HCT116 (cell line): Measurements from ENCODE around the gene CASZ1. TPM values are rescaled to one million over a fixed set of nuclear protein-coding genes. Genes with fewer than 3 reads are reported as not detected.
A peak's percentile ranks its signal among the peaks of the same experiment; 100 is the strongest.

Experiments
- ATAC-seq: fragments of 200-7000 bp; cut with Tn5 transposase; 2 replicates; pipeline ENCODE4 v1.9.1; 2020; ENCODE audit warnings: mild to moderate bottlenecking, moderate library complexity
- BruUV-seq: library from RNA; stranded (reverse); fragments of 400-500 nt; replicated peaks from 2 replicates; lab custom pipeline; 2021; lab: Mats Ljungman, UMichigan
- CTCF ChIA-PET: fragments of 300-600 bp; sonication (Branson Sonifier 250); formaldehyde crosslinking; loops from one replicate; lab custom pipeline; 2021; ENCODE audit warnings: antibody characterized with exemption; lab: Charles Lee
- POLR2A ChIA-PET: fragments of 300-600, 350-600 bp; sonication (Branson Sonifier 250); formaldehyde crosslinking; loops from one replicate; lab custom pipeline; 2021; ENCODE audit warnings: antibody characterized with exemption; lab: Charles Lee
- RAD21 ChIA-PET, 2 experiments: fragments of 300-600 bp; sonication (Branson Sonifier 250); formaldehyde crosslinking; loops; one replicate each; lab custom pipeline; 2023; ENCODE audit warnings: low total read pairs in 2 of 2; ENCODE audit not compliant: uncharacterized antibody in 2 of 2, unreplicated experiment in 2 of 2, low non-redundant PET in 1 of 2; lab: Charles Lee
- DNase-seq: peaks from one replicate; pipeline ENCODE4 v3.0.0-alpha.2; 2010; ENCODE audit warnings: low read depth, low spot score
- H2AFZ ChIP-seq: fragments of 200-600 bp; shearing (Covaris generic), sonication (generic); 2 replicates; pipeline ENCODE4 v1.6.1; 2017; ENCODE audit warnings: low read depth, mixed run types, mixed read lengths, antibody characterized with exemption, low read length; ENCODE audit not compliant: poor library complexity, severe bottlenecking
- H3K27ac ChIP-seq: 2 replicates; pipeline ENCODE4 v1.5.1; 2012; ENCODE audit warnings: low read depth, low read length
- H3K27me3 ChIP-seq: fragments of 200-600 bp; sonication (generic); 2 replicates; pipeline ENCODE4 v1.6.1; 2016; ENCODE audit warnings: mixed run types, low read length, mixed read lengths; ENCODE audit not compliant: insufficient read depth
- H3K36me3 ChIP-seq, 2 experiments: fragments of 200-500 bp in 1 of 2; fragments of 200-600 bp in 1 of 2; sonication (Bioruptor generic) in 1 of 2; sonication (generic) in 1 of 2; 2 replicates each; pipeline versions ENCODE4 v1.5.1 to v1.6.1; 2014 to 2016; ENCODE audit warnings: low read length in 2 of 2, inconsistent platforms in 1 of 2, mixed read lengths in 1 of 2, mixed run types in 1 of 2; ENCODE audit not compliant: insufficient read depth in 2 of 2, control insufficient read depth in 1 of 2
- H3K4me1 ChIP-seq, 2 experiments: fragments of 200-600 bp in 1 of 2; sonication (generic) in 1 of 2; 2 replicates each; pipeline versions ENCODE4 v1.5.1 to v1.6.1; 2012 to 2017; ENCODE audit warnings: low read length in 2 of 2, inconsistent platforms in 1 of 2, mild to moderate bottlenecking in 1 of 2, mixed read lengths in 1 of 2, mixed run types in 1 of 2, moderate library complexity in 1 of 2; ENCODE audit not compliant: insufficient read depth in 2 of 2, control insufficient read depth in 1 of 2
- H3K4me2 ChIP-seq: fragments of 200-600 bp; sonication (generic); 2 replicates; pipeline ENCODE4 v1.6.1; 2017; ENCODE audit warnings: mixed run types, low read length, mixed read lengths
- H3K4me3 ChIP-seq, 2 experiments: fragments of 200-600 bp in 1 of 2; sonication (generic) in 1 of 2; replicated peaks in 1 of 2; 2 replicates each; pipeline ENCODE4 v1.5.1; 2011 to 2016; ENCODE audit warnings: low read length in 2 of 2, control low read depth in 1 of 2, low read depth in 1 of 2, mild to moderate bottlenecking in 1 of 2, mixed read lengths in 1 of 2, mixed run types in 1 of 2
- H3K79me2 ChIP-seq: fragments of 200-600 bp; sonication (generic); 2 replicates; pipeline ENCODE4 v1.6.1; 2017; ENCODE audit warnings: mild to moderate bottlenecking, mixed run types, low read length, moderate library complexity, mixed read lengths; ENCODE audit not compliant: insufficient read depth
- H3K9ac ChIP-seq: fragments of 200-600 bp; sonication (generic); 2 replicates; pipeline ENCODE4 v1.6.1; 2016; ENCODE audit warnings: low read length, mixed read lengths
- H3K9me2 ChIP-seq: fragments of 200-600 bp; sonication (generic), shearing (Covaris generic); 2 replicates; pipeline ENCODE4 v1.6.1; 2017; ENCODE audit warnings: mixed run types, mild to moderate bottlenecking, moderate library complexity; ENCODE audit not compliant: insufficient read depth
- H3K9me3 ChIP-seq, 2 experiments: fragments of 200-500 bp in 1 of 2; fragments of 200-600 bp in 1 of 2; sonication (Bioruptor generic) in 1 of 2; sonication (generic) in 1 of 2; 2 replicates each; pipeline ENCODE4 v1.6.1; 2014 to 2017; ENCODE audit warnings: low read length in 2 of 2, mixed read lengths in 2 of 2, inconsistent platforms in 1 of 2, low read depth in 1 of 2, mild to moderate bottlenecking in 1 of 2, mixed run types in 1 of 2, moderate library complexity in 1 of 2; ENCODE audit not compliant: control insufficient read depth in 1 of 2, insufficient read depth in 1 of 2
- H4K20me1 ChIP-seq: fragments of 200-600 bp; sonication (generic), shearing (Covaris generic); 2 replicates; pipeline ENCODE4 v1.6.1; 2017; ENCODE audit warnings: mixed run types, mild to moderate bottlenecking, moderate library complexity; ENCODE audit not compliant: insufficient read depth
- ATF3 ChIP-seq: IDR thresholded peaks from 2 replicates; pipeline ENCODE4 v1.6.1; 2012
- CEBPB ChIP-seq: IDR thresholded peaks from 2 replicates; pipeline ENCODE4 v1.6.1; 2012; ENCODE audit warnings: low read depth
- JUND ChIP-seq: IDR thresholded peaks from 2 replicates; pipeline ENCODE4 v1.6.1; 2012
- MAX ChIP-seq: IDR thresholded peaks from 2 replicates; pipeline ENCODE4 v1.6.1; 2012
- POLR2A ChIP-seq: IDR thresholded peaks from 2 replicates; pipeline ENCODE4 v1.7.0; 2011; ENCODE audit warnings: borderline replicate concordance; ENCODE audit not compliant: insufficient read depth, insufficient read length; ENCODE audit errors: extremely low read depth
- YY1 ChIP-seq: IDR thresholded peaks from 2 replicates; pipeline ENCODE4 v1.6.1; 2011; ENCODE audit warnings: low read length, low read depth, moderate library complexity, mild to moderate bottlenecking; ENCODE audit not compliant: insufficient replicate concordance; ENCODE audit errors: extremely low read depth
- ZBTB33 ChIP-seq: IDR thresholded peaks from 2 replicates; pipeline ENCODE4 v1.6.1; 2011; ENCODE audit warnings: mild to moderate bottlenecking, low read length, moderate library complexity; ENCODE audit not compliant: insufficient replicate concordance; ENCODE audit errors: extremely low read depth
- ZFX ChIP-seq: fragments of 450-650 bp; IDR thresholded peaks from 2 replicates; pipeline ENCODE4 v1.6.1; 2017
- ZNF274 ChIP-seq: fragments of 200-500 bp; sonication (Bioruptor generic); IDR thresholded peaks from 2 replicates; pipeline ENCODE4 v1.6.1; 2014; ENCODE audit warnings: mild to moderate bottlenecking, low read depth, low read length, inconsistent platforms
- intact Hi-C: fragments of 100-400 bp; cut with micrococcal nuclease; formaldehyde crosslinking; loops from 2 replicates; pipeline ENCODE4 v1.10.0; 2022
- total RNA-seq: library from RNA; stranded (reverse); gene quantifications from one replicate; pipeline ENCODE4 v1.2.1, GENCODE V29; 2021; ENCODE audit not compliant: unreplicated experiment

CASZ1 gene
- total RNA-seq, 1 experiment from 2014 or later: 7.7 TPM

- Histone ChIP-seq H3K36me3 (no peaks in the 10 kb centered on the region), H3K4me3 (no peak overlapping the region), H3K4me2 (peak overlapping the region; percentile 29; the same call in 1 of the 2 replicates), H3K9ac (no peak overlapping the region), H3K79me2 (no peaks in the 10 kb centered on the region), H3K4me1 (peaks cover 11 to 20% of the 10 kb centered on the region in 2 experiments), H3K27me3 (no peaks in the 10 kb centered on the region), H3K27ac (no peak overlapping the region), H4K20me1 (no peaks in the 10 kb centered on the region), H3K9me2 (no peaks in the 10 kb centered on the region), H2AFZ (no peak overlapping the region), H3K9me3 (no peaks in the 10 kb centered on the region)
- intact Hi-C loops: no loop called here
- DNase-seq (no peak), ATAC-seq (no peak)
- no TSS peak for BruUV-seq
- TF ChIP-seq ZBTB33: no peak
- no peak for TF ChIP-seq ZNF274
- no peak for TF ChIP-seq ZFX
- no peak for TF ChIP-seq JUND
- no peak for TF ChIP-seq ATF3
- TF ChIP-seq CEBPB: no peak
- TF ChIP-seq YY1: no peak
- no peak for TF ChIP-seq MAX
- TF ChIP-seq POLR2A: no peak
- CTCF ChIA-PET: no interaction called here
- POLR2A ChIA-PET: no interaction called here
- RAD21 ChIA-PET: no interaction called here
Measured at GRCh38 chr1:10698726-10699469, 97.5 kb downstream of the CASZ1 start.
